Measurements from ENCODE around the gene TNPO3. TPM values are rescaled to one million over a fixed set of nuclear protein-coding genes. Genes with fewer than 3 reads are reported as not detected.

TNPO3 gene
- polyA plus RNA-seq, 1 donor, result 30.9 TPM

DNA sequence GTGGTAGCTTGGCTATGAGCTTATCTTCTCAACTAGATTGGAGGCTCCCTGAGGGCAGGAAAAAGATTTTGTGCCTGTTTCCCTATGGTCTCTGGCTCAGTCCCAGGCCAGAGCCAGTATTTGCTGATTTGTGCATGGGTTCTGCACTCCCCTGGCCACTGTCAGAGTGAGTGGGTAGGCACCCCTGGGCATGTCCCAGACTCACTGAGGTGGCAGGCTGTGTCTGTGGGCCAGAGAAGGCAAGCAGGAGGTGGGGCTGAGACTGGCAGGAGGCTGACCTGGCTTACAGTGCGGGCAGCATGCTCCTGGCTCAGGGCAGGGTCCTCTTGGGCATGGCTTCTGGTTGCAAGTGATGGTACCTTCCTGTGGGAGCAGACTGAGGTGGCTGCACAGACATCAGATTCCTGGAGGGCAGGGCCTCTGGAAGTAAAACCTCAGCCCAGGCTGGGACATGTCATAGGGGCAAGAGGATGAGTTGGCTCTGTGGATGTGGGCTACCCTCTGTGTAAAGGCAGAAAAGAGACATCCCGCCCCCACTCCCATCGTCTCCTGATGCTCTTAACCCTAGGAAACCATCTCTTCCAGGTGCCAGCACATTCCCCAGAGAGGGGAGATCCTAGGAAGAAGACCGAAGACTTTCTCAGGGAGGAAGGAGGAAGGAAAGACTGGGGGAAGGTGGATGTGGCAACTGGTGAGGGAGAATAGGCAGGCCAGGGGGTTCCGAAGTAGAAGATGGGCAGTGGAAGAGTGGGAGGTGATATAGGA, 148.7 kb downstream of the TNPO3 start:
- no peak for DNase-seq

DNA sequence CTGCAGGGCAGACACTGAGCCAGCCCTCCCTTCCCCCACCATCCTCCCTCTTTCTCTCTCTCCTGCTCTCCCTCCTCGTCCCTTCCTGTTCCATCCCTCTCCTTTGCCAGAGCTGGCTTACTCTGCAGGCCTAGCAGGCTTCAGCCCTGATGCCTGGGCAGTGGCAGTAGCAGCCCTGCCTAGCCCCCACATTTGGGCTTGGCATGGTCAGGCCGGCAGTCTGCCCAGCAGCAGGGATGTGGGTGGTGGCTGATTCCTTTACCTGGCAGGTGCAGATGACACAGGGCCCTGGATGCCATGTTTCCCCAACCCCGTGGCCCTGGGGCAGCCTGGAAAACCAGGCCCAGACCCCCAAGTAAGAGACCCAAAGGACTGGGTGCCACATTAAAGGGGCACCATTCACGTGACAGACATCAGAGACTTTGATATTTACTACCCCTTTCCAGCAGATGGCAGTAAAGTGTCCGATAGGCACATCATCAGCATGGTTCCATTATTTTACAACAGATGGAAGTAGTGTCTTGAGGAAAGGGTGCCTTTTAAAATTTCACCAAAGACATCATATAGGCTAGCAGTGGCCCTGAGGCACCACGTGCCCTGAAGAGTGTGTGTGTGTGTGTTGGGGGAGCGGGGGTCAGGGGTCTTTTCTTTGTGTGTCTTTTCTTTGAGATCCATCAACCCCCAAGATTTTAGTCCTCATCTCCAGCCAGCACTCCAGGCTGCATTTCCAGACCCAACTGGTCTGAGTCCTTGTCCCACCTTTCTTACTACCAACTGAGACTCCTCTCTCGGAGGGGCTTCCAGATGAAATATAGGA, 150.3 kb downstream of the TNPO3 start:
- no peak for DNase-seq

Other genes starting within 250 kb of the TNPO3 start
- 823 TPM for gene FLNC, start 224.7 kb downstream of the TNPO3 start, polyA plus RNA-seq (ENCODE audit: insufficient read length)
- gene ATP6V1F, start 192.3 kb downstream of the TNPO3 start, polyA plus RNA-seq (ENCODE audit: insufficient read length), result 121 TPM
- 2.2 TPM for gene KCP, start 144.4 kb downstream of the TNPO3 start, polyA plus RNA-seq (ENCODE audit: insufficient read length)
- 3.1 TPM for gene IRF5, start 117.2 kb downstream of the TNPO3 start, polyA plus RNA-seq (ENCODE audit: insufficient read length)
- 47.4 TPM for gene TSPAN33, start 89.6 kb upstream of the TNPO3 start, polyA plus RNA-seq (ENCODE audit: insufficient read length)
- gene SMO, start 133.5 kb upstream of the TNPO3 start, polyA plus RNA-seq (ENCODE audit: insufficient read length), result 39.7 TPM
- 19.1 TPM for gene AHCYL2, start 169.9 kb upstream of the TNPO3 start, polyA plus RNA-seq (ENCODE audit: insufficient read length)

Data from hindlimb muscle (tissue), 1 donor.